ENCODE results near the gene COL4A2.
A peak's percentile ranks its signal among the peaks of the same experiment; 100 is the strongest.
"Not testable (repeated sequence)": the region's sequence is repeated elsewhere in the genome, so short reads cannot be mapped to it uniquely, and the experiment has no call there.

COL4A2 gene

GRCh38 chr13:110523838-110524540 lies 216.9 kb downstream of the COL4A2 start:
- no peak for DNase-seq

- no peak for DNase-seq
Measured at GRCh38 chr13:110524541-110525257, 217.6 kb downstream of the COL4A2 start.

DNA sequence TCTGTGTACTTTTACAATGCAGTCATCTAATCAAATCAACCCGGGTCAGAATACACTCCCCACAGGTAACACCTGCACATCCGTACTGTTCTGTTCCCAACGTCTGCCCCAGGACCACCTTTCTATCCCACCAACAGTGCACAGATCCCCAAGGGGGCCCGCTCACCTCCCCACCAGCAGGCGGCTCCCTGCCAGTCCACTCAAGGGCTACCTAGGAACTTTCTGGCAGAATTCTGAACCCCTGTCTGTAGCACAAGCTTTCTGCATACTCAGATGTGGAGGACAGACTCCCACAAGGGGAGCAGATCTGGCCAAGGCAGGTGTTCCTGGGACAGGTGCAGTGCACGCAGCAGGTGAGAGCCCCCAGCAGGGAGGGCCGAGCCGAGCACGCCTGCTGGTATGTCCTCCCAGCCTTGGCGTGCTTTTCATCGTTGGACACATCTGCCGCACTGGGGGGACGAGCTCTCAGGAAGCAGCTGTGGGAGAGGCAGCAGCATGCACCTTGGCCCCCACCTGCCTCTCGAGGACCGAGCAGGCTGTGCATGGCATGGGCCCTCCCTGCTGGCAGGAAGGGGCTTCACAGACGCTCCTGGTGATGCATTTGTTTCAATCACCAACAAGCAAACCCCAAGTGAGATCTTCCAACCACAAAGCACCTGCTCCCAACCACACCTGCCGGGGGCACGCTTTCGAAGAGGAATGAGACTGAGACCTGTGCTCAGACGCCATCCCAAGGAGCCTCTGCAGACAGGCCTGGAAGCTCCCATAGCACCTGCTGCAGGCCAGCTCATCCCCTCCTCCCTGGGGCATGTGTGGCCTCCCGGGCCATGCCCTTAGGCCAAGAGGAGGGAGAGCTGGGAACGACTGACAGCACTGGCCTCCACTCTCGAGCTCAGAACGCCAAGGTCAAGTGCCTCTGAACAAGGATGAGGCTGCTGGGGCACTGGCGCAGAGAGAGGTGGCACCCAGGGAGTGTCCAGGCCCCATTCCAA lies 218.5 kb downstream of the COL4A2 start:
- no peak for DNase-seq

DNA sequence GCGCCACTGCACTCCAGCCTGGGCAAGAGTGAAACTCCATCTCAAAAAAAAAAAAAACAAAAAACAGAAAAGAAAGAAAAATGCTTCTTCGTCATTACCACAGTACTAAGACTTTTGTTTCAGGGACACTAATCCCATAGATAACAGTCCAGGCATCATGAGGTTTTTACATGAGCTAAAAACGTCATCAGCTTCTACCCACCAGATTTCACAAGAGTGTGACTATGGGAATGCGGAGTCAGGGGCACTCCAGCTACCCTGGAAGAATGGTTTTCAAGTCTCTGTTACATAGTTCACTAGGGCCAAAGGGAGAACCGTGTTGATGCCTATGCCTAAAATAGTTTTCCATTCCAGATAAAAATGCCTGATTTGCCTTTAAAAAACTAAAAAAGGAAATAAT lies 221.3 kb downstream of the COL4A2 start:
- no peak for DNase-seq

GRCh38 chr13:110528911-110529310 lies 221.8 kb downstream of the COL4A2 start:
- no peak for DNase-seq

GRCh38 chr13:110529522-110530311 lies 222.6 kb downstream of the COL4A2 start:
- DNase-seq: no peak

DNA sequence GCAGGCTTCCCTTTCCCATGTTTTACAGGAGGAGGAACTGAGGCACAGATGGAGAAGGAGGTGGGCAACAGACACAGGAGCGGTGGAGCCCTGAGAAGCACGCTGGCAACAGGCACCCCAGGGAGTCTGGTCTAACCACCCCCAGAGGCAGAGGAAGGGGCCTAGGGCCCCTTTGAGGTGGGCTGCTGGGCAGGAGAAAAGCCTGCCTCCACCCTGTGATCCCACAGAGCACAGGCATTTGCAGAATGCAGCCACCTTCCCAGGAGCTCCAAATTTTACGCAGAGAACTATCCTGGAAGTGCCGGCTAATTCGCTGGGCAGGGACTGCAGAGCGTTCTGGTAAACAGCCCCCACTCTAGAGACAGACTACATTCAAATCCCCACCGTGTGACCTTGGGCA lies 224.0 kb downstream of the COL4A2 start:
- DNase-seq: no peak

DNA sequence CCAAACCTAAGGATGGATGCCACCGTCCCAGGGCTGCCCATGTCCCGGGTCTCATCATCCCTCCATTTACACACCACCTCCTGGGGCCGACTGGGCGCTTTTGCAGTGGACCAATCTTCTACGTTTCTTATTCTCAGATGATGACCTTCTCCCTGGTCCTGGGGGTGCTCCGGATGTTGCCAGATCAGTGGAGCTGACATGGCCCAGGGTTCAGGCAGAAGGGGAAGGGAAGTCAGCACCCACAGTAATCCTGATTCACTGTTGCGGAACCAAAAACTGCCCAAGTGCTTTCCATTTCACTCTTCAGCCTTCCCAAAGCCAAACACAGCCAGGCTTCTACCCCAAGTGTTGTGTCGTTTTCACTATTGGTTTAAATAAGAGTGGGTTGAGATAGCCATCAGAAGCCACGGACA lies 224.6 kb downstream of the COL4A2 start:
- no peak for DNase-seq

GRCh38 chr13:110532258-110532657 lies 225.2 kb downstream of the COL4A2 start:
- not testable (repeated sequence) for DNase-seq

DNA sequence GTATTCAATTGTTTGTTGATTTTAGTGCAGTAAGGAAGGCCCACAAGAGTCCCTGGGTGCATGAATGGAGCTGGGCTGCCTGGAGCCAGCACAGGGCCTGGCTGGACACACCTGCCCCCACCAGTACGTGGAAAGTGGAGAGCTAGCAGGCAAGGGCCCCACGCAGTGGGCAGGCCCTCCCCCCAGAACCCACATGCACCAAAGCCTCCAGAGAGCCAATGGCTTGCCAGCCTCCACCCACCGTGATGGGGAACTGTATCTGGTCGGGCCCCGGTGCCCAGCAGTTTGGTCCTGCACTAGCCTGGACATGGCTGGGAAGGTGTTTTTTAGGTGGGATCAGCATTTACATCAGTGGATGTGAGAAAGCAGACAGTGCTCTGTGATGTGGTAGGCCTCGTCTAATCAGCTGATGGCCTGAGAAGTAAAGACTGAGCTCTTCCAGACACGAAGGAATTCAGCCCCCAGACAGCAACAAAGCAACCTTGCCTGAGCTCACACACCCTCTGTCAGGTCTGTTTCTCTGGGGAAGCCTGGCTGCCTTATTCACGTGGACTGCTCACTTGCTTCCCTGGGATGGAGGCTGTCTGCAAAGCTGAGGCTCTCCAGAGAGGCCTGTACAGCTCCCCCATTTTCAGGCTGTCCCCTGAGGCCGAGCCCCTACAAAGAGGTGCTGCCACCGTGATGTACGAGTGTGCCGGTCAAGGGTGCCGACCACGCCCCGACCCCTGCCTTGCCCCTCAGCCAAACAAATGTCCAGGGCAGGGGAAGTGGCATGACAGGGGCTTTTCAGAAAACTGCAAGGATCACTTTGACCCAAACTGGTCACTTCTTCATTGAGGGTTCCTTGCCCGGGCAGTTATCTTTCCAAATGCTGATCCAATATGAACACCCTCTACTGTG lies 226.9 kb downstream of the COL4A2 start:
- no peak for DNase-seq

DNA sequence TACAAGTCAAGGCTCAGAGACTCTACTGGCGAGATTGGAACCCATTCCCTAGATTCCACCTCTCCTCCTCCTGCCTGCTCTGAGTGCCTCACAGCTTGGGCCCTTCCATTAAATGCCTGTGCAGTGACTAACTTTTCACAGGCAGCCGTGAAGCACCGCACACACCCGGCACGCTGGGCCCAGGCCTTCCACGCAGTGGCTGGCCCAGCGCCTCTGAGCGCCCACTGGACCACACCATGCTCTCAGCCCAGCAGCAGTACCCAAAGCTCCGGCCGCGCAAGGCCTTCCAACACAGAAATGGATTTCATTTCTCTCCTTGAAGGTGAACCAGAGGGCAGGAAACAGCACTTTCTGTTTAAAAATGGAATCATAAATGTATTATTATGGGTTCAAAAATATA lies 228.4 kb downstream of the COL4A2 start:
- no peak for DNase-seq

- DNase-seq: no peak
Measured at GRCh38 chr13:110536006-110536693, 229.1 kb downstream of the COL4A2 start.

GRCh38 chr13:110538632-110539031 lies 231.5 kb downstream of the COL4A2 start:
- no peak for DNase-seq

DNA sequence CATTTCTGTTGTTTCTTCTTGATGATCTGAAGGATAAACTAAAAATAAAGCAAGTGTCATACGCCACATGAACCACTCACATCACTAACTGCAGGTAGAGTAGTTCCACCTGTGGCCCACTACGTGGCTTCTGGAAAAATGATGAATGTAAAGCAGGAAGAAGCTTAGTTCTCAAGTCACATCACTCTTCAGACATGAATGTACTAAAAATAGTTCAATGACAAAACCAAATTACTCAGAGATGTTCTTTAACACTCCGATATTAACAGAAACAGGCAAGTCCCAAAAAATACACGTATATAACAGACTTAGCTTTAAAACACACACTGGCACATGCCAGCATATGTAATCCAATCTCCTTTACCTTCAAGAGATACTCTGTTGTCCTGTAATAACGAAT lies 232.8 kb downstream of the COL4A2 start:
- no peak for DNase-seq

GRCh38 chr13:110540871-110541525 lies 233.9 kb downstream of the COL4A2 start:
- DNase-seq: no peak

GRCh38 chr13:110541526-110541920 lies 234.4 kb downstream of the COL4A2 start:
- DNase-seq: no peak

DNA sequence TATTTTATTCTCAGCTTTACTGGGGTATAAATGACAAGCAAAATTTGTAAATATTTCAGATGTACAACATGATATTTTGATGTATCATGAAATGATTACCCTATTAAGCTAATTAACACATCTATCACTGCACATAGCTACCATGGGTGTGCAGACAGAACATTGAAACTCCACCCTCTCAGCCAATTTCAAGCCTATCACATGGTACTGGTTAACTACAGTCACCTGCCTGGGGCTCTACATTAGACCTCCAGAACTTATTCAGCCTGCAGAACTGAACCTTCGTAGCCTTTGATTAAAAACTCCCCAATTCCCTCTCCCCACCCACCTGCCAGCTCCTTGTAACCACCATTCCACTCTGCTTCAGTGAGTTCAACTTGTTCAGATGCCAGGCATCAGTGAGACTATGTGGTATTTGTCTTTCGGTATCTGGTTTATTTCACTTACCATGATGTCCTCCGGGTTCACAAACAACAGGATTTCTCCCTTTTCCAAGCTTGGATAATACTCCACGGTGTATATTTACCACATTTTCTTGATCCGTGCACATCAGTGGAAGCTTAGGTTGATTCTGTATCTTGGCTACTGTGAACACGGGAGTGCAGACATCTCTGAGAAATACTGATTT lies 235.2 kb downstream of the COL4A2 start:
- DNase-seq: no peak

GRCh38 chr13:110546378-110546777 lies 239.3 kb downstream of the COL4A2 start:
- no peak for DNase-seq

GRCh38 chr13:110546926-110547325 lies 239.8 kb downstream of the COL4A2 start:
- DNase-seq: peak; percentile 80
